HG03439 (cell line): ENCODE data around the gene CYTH3.

Experiments
- ATAC-seq: cut with Tn5 transposase; IDR thresholded peaks from one replicate; pipeline ENCODE4 v1.9.1; 2021; ENCODE audit warnings: mild to moderate bottlenecking, moderate library complexity; ENCODE audit not compliant: unreplicated experiment

The CYTH3 gene

DNA sequence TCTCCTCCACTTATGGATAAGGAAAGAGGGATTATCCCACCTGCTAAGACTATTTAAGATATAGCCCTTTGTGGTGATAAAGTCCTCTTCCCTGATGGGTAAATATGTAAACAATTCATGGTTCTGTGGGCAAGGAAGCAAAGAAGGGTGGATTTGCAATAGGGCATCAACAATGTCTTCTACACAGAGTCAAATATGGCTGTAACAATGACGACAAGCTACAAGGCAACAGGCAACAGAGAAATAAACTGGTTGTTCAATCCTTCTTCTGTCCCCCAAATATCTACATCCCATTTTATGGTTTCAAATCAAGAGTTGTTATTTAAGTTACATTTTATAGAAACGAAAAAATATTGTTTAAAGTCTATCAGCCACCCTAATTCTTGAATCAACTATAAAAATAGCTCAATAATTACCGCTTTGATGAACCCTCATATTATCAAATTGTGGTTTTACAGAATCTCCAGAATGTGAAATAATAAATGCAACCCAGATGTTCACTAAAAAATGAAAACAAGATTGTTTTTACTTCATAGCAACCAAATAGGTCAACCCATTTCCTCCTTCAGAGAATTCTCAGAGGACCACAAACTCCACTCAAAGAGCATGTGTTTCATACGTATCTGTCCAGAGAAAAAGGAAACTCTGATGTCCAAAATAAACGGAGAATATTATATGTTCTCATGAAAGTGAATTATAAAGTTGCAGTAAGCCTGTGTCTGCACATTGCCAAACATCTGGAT lies 13.8 kb downstream of the CYTH3 start:
- no peak for ATAC-seq

DNA sequence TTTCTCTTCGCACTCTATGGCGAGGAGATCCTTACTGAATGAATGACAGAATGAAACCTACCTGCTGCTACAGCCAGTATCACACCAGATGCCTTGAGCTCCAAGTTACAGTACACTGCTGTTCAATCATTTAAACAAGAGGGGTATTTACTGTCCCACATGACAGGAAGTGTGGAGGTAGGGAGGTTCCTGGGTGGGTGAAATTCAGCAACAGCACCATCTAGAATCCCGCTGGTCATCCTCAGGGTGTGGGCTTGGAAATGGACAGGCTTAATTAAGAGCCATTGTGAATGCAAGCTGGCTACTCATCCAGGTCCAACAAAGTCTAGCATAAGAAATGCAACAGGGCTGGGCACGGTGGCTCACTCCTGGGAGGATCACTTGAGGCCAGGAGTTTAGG lies 14.7 kb downstream of the CYTH3 start:
- ATAC-seq = no peak

DNA sequence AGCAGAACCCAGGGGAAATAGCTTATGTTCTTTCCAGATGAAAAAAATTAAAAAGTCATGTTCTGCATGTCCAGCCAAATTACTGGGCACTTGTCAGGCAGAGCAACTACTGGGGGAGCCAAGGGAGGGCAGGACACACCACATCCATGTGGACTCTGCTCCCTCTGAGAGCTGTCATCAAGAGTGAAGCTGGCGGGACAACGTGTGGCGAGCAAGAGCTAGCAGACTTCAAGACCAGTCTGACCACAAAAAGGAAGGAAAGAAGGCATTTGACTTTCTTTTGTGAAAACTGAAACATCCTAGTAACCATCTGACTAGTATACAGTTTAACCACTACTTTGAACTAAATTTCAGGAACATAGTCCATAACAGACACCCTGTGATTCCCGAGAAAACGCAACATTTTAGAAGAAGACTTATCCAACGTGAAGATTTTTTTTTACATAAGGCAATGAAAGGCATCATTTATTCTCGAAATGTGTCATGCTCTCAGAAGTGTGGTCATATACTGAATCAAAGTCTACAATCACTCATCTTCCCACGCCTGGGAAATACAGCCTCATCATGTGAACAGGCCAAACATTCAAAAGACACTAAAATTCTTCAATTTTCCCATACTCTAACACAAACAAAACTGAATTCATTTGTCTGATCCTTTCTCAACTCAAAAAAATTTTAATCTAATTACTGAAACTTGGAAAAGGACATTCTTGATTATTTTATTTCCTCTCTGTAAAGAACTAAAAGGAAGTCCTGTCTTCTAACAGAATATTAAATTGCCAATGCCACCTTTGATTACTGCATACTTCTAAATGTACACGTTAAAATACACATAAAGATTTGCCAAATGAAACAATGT lies 15.5 kb downstream of the CYTH3 start:
- ATAC-seq = peak; percentile 82

DNA sequence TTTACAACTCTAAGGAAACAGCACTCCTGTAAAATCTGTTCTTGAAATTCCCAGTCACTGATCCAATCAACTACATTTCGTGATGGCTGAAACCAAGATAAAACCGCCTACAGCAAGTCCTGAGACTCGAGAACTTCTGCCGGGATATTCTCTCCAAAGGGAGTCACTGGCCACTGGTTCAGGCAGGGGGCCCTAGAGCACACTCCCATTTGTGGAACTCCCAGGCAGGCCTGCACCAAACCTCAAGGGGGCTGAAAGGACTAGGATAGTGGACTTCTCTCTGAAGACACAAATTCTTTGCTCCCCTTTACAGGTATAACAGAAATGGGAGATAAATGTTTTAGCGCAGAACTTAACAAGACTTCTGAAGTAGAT lies 16.3 kb downstream of the CYTH3 start:
- no peak for ATAC-seq

DNA sequence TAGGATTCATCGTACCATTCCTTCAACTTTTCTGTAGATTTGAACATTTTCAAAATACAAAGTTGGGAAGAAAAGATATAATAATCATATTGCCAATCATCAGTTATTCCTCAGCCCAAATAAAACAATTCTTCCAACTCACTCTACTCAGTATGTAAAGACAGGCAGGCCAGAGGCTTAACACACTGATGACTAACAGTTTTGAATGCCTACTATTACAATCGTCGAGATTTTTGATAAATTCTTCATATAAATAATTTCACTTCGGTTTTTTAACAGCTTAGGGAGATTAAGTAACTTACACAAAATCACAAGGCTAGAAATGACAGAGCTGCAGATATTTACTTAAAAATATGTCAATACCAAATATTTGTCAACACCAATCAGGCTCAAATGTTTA lies 17.6 kb downstream of the CYTH3 start:
- no peak for ATAC-seq

DNA sequence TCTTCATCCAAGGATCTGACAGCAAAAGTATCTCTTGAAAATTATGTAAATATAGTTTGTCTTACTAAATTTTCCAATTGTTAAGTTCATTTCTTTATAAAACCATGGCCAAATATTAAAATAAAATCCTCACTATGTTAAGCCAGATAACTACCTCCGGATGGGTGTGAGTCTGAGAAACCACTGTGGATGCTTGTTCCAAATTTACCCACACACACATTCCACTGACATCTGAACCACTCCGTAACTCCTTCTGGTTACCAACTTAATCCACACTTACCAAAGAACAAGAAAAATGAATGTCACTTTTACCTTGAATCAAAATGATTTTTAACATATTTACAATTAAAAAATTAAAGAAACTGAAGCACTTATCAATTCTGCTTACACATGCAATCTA lies 19.7 kb downstream of the CYTH3 start:
- no peak for ATAC-seq

DNA sequence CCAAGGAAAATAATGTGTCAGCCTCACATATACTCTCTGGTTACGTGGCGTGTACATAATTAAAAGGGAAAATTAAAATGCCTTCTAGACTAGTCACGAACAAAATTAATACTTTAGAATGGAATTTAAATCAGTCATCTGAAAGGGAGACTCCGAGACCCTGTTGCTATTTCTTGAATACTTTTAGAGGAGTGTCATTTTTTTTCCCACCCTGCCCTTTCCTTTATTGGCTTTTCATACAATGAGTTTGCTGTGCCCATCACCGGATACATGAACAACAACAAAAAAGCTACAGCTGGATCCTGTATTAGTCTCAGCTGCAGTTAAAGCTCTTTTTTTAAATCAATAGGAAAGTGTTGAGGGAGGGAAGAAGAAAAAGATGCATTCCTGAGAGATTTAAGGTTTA lies 20.1 kb downstream of the CYTH3 start:
- ATAC-seq = no peak

DNA sequence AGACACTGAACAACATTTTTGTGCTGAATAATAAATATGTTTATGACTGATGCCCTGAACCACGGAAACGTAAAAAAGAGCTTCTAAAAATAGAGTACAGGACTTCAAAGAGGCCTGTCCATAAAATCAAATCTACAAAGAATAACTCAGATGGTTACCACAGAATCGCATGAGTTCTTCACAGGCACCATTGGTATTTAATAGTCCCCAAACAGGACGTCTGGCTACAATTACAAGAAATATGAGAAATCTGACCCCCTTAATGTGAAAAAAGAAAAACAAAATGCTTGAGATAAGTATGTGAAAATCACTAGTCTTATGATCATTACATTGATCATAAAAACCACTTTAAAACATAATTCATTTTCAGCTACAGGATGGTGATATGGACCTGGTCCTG lies 20.8 kb downstream of the CYTH3 start:
- ATAC-seq = no peak

DNA sequence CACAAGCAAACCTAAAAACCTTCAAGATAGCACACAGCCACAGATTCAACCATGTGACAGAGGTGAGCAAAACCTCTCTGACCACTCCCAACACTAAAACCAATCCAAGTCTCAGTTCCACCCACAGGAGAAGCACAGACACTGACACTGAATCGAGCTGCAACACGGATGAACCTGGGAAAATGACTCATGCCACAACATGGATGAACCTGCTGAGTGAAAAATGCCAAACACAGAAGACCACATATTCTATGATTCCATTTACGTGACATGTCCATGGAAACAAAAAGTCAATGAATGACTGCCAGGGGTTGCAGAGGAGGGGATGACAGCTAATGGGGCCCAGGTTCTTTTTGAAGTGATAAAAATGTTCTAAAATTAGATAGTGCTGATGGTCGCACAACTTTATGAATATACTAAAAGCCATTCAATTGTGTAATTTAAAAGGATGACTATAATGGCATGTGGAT lies 22.0 kb downstream of the CYTH3 start:
- ATAC-seq = no peak

DNA sequence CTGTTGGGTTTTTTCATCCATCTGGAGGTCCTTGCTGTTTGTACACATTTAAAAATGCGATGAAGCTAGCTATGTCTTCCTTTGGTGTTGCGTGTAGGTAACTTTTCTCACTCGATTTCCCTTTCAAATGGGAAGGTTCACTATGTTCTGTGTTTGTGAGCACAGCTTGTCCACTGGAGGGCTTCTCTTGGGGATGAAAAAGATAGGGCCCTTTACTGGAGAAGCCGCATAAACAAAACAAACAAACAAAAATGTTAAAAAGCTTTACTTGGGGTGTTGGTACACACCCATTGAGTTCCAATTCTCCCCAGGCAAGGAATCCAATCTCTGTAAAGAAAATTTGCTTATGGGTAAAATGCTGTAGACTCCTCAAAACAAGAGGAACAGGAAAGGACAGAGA lies 23.4 kb downstream of the CYTH3 start:
- no peak for ATAC-seq

DNA sequence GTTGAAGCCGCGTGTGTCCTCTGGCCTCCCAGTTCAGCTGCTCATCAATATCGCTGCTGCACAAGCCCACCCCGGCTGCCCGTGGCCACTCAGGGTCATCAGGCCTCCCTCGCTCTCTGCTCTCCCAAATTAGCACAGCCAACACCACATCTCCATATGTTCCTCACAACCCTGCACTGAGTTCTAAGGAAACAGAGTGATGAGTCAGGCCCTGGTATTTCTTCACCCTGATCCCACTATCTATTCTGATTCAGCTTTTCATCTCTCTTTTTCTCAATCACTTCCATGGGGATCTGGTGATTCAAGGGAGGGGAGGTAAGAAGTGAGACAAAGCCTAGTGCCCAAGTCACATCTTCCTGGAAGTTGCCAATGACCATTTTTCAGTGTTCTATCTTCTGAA lies 23.8 kb downstream of the CYTH3 start:
- ATAC-seq = no peak

DNA sequence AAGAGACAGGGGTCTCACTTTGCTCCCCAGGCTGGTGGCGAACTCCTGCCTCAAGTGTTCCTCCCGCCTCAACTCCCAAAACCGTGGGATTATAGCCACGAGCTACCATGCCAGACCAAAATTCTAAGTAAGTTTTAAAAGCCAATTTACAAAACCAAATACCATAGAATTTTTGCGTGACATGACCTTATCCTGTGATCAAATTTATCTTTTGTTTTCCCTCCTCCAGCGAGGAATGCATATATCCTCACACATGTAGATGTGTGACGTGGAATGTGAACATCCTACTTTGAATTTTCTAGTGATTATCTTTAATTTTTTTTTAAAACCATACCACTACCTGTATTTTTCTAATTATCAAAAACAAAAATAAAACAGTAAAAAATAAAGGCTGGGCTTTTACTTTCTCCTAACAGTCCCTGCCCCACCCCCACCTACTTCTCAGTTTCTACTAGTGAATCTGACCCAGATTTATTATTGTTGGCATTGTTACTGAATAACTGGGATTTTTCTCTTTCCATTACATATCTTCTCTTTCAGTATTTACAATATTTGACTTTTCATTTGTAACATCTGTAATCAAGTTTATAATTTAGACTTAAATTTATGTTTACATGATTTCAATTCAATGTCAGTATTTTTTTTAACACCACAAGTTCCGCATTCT lies 26.0 kb downstream of the CYTH3 start:
- no peak for ATAC-seq

DNA sequence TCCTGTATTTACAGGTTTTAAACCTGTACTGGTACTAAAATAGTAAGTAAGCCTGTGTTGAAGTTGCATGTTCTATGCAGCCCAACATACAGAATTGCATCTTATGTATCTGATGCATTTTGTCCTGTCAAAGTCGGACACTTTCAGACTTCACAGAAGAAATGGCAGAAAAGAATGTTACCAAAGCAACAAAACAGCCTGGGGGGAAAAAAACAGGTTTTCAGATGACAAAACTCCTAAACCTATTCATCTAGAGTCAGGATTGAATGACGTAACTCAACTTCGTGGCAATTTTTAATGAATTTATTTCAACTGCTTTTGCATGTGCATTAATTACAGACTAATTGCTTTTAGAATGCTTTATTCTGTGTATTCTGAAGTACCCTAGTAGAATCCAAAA lies 28.4 kb downstream of the CYTH3 start:
- ATAC-seq = no peak

DNA sequence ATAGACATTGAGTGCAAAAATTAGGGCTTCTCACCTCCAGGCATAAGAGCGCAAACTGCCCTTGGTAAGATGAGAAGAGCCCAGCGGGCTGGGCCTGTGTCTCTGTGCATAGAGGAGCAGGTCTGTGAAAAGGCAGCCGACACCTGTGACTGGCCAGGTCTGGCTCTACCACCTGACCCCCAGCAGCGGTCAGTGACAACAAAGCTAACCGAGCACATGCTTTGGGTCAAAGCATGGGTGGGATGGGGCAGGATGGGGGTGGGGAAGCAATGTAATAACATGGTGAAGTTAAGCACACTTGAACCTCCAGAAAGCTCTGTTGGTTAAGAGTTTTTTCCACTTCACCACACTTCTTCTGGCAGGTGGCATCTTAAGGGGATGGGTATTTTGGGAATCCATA lies 29.3 kb downstream of the CYTH3 start:
- ATAC-seq = no peak

DNA sequence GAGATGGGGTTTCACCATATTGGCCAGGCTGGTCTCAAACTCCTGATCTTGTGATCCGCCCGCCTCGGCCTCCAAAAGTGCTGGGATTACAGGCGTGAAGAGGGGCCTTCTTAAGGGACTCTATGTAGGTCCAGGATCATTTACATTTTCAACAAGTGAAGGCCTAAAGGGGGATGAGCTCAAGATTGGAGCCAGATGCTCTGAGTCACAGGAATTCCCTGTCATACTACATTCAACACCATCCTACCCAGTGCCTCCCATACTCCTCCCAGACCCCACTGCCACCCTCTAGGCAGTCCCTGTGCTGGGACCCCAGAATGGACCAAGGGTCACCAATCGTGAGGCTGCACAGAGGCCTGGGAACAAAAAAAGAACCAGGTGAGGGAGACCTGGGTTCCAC lies 29.9 kb downstream of the CYTH3 start:
- ATAC-seq = no peak

DNA sequence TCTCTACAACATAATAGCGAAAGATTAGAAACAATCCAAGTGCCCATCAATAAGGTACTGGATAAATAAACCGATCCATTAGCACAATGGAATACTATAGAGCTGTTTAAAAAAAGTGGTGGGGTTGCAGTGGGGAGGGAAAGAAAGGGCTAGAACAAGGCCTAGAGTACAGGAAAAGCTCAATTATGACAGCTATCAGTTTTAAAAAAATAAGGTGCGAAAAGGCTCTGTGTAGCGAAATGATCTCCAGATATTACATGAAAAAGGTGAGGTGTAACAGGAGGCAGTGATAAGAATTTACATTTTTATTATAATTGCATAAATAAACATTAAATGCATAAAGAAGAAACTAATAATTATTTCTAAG lies 30.8 kb downstream of the CYTH3 start:
- ATAC-seq = no peak

DNA sequence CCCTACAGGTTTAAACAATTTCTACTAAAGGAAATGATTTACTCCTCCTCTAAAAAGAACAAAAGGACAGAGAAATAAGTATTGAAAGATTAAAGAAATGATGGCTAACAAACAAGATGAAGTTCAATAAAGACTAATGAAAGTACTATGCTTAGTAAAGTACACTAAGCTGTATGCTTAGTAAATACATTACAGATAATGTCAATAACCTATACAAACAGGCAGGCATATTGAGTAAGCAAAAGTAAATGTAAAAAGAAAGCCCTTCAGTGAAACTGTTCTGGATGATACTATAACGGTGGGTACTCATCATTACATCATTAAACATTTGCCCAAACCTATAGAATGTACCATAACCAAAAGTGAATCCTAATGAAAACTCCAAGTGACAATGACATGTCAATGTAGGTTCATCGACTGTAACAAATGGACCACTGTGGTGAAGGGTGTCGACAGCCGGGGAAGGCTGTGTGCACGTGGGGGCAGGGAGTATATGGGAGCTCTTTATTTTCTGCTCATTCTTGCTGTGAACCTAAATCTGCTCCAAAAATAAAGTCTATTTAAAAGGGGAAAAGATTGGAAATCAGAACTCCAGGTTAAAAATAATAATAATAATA lies 34.0 kb downstream of the CYTH3 start:
- no peak for ATAC-seq

DNA sequence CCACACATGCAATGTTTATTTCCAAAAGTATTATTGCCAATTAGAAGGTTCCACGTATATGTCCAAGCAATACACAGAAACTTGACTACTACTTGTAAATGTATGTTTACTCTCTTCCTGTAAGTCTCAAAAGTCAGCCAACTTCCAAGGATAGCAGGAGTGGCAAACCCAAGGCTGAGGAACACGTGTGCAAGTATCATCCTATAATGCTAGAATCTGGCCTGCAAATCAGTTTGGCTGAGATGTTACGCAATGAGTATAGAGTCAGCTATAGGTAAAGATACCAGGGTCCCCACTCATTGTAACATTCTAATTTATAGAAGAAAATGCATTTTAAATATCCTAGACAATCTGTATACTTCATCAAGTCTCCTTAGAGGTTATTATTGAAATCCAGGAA lies 34.7 kb downstream of the CYTH3 start:
- no peak for ATAC-seq

DNA sequence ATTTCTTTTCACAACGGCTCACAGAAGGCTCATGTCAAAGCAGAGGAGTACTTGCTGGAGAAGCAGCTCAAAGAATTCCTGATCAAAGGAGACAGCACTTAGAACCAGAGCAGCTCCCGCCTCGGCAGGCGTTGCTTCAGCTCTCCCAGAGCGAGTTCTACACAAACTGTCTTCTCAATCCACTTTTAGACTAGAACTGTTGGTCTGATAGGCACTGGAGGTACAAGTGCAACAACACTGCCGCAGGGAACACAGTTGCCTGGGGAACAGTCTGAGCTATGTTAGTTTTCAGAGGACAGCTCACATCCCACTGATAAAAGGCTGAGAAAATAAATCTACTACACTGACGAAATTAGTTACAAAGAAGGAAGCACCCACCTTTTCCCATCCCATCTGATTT lies 35.4 kb downstream of the CYTH3 start:
- no peak for ATAC-seq

DNA sequence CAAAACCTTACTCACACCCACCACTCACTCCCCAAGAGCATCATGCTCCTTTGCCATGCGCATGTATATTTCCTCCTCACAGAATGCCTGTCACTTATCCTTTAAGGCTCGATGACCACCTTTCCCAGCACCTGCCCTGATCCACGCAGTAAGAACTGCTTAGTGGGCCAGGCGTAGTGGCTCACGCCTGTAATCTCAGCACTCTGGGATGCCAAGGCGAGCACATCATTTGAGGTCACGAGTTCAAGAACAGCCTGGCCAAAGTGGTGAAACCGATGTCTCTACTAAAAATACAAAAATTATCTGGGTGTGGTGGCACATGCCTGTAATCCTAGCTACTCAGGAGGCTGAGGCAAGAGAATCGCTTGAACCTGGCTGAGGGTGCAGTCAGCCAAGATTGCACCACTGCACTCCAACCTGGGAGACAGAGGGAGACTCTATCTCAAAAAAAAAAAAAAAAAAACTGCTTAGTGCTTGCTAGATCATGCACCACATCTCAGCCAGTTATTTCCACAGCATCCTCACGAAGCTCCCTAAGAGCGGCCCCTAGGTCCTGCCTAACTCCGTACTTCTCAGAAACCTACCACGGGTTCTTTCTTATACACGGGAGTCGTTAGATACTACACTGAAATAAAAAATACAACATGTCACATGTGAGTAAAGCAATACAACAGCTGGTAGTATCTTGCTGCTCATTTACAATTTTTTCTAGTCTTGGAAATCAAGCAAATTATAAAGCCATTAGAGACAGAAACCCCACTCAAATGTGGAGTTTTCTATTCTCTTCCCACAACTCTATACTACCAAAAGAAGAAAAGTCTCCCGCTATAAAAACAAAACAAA lies 37.2 kb downstream of the CYTH3 start:
- no peak for ATAC-seq

DNA sequence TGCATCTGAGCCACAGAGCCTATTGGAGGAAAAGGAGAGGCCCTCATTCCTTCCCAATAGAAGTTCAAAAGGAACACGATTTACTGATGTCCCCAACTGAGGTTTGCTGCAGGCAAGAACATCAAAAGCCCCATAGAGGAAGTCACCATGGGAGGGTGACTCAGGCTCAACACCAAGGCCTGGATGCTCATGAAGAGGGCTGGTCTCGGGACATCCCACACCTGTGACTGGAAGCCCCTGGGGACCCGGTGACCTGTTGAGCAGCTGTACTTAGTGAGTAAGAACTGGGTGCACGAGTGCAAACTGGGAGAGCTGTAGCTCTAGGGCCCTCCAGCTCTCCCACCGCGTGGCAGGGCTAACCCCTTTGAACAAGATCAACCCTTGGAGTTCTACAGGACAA lies 38.0 kb downstream of the CYTH3 start:
- ATAC-seq = no peak
